DOHH2 (cell line): ENCODE results near the gene MAP3K7CL.

Experiments
- H3F3A ChIP-seq: fragments of 200-600 bp; sonication (generic), shearing (Covaris generic); 2 replicates; pipeline ENCODE4 v1.6.0; 2016; ENCODE audit warnings: antibody characterized with exemption, mild to moderate bottlenecking; ENCODE audit not compliant: control insufficient read depth, insufficient read depth
- H3K27ac ChIP-seq: fragments of 200-600 bp; sonication (generic); 2 replicates; pipeline ENCODE4 v1.5.1; 2014; ENCODE audit warnings: low read depth, mild to moderate bottlenecking, low read length, moderate library complexity
- H3K27me3 ChIP-seq: fragments of 200-600 bp; sonication (generic); 2 replicates; pipeline ENCODE4 v1.6.1; 2014; ENCODE audit warnings: mild to moderate bottlenecking, low read length, mixed read lengths; ENCODE audit not compliant: control insufficient read depth
- H3K36me3 ChIP-seq: fragments of 200-600 bp; sonication (generic); 2 replicates; pipeline ENCODE4 v1.6.1; 2014; ENCODE audit warnings: mild to moderate bottlenecking, low read length, moderate library complexity, mixed read lengths; ENCODE audit not compliant: control insufficient read depth
- H3K4me1 ChIP-seq: fragments of 200-600 bp; sonication (generic); 2 replicates; pipeline ENCODE4 v1.6.1; 2014; ENCODE audit warnings: mild to moderate bottlenecking, low read length, mixed read lengths; ENCODE audit not compliant: control insufficient read depth
- H3K4me2 ChIP-seq: fragments of 200-600 bp; sonication (generic); 2 replicates; pipeline ENCODE4 v1.6.0; 2014; ENCODE audit warnings: mild to moderate bottlenecking, low read length, moderate library complexity
- H3K4me3 ChIP-seq: fragments of 200-600 bp; sonication (generic); 2 replicates; pipeline ENCODE4 v1.5.1; 2014; ENCODE audit warnings: mild to moderate bottlenecking, low read length, mixed read lengths
- H3K79me2 ChIP-seq: fragments of 200-600 bp; sonication (generic); 2 replicates; pipeline ENCODE4 v1.6.1; 2014; ENCODE audit warnings: mild to moderate bottlenecking, low read length, mixed read lengths; ENCODE audit not compliant: control insufficient read depth
- H3K9me2 ChIP-seq: fragments of 200-600 bp; sonication (generic); replicated peaks from 2 replicates; pipeline ENCODE4 v1.6.1; 2014; ENCODE audit warnings: mild to moderate bottlenecking, low read length, mixed read lengths; ENCODE audit not compliant: control insufficient read depth
- H3K9me3 ChIP-seq: fragments of 200-600 bp; sonication (generic); 2 replicates; pipeline ENCODE4 v1.6.1; 2014; ENCODE audit warnings: antibody characterized with exemption, low read length, mixed read lengths; ENCODE audit not compliant: control insufficient read depth, insufficient read depth
- H4K20me1 ChIP-seq: fragments of 200-600 bp; sonication (generic); 2 replicates; pipeline ENCODE4 v1.6.0; 2014; ENCODE audit warnings: low read depth, mild to moderate bottlenecking, antibody characterized with exemption, low read length, moderate library complexity; ENCODE audit not compliant: control insufficient read depth, insufficient read depth
- CTCF ChIP-seq: fragments of 200-600 bp; sonication (generic); IDR thresholded peaks from one replicate; pipeline ENCODE4 v1.5.1; 2014; ENCODE audit warnings: antibody characterized with exemption, mild to moderate bottlenecking, low read depth, low read length; ENCODE audit not compliant: poor library complexity, severe bottlenecking
- EZH2phosphoT487 ChIP-seq: fragments of 200-600 bp; sonication (generic); IDR thresholded peaks from 2 replicates; pipeline ENCODE4 v1.6.1; 2017; ENCODE audit warnings: borderline replicate concordance, mild to moderate bottlenecking, antibody characterized with exemption, low read length, moderate library complexity, mixed read lengths

MAP3K7CL gene

GRCh38 chr21:29218749-29219148, 88.3 kb downstream of the MAP3K7CL start:
- Histone ChIP-seq H3K36me3 (no peaks in the 10 kb centered on the region), H3K9me2 (no peaks in the 10 kb centered on the region), H3K9me3 (no peaks in the 10 kb centered on the region), H3K4me3 (no peak overlapping the region), H3F3A (no peaks in the 10 kb centered on the region), H3K4me1 (no peaks in the 10 kb centered on the region), H3K27ac (no peak overlapping the region), H3K4me2 (no peak overlapping the region), H3K79me2 (no peaks in the 10 kb centered on the region), H4K20me1 (no peaks in the 10 kb centered on the region), H3K27me3 (no peaks in the 10 kb centered on the region)
- TF ChIP-seq CTCF (no peak), EZH2phosphoT487 (no peak)

- Histone ChIP-seq H3K4me2 (no peak overlapping the region), H3K9me2 (no peaks in the 10 kb centered on the region), H3K79me2 (no peaks in the 10 kb centered on the region), H3K27me3 (no peaks in the 10 kb centered on the region), H3K9me3 (no peaks in the 10 kb centered on the region), H4K20me1 (no peaks in the 10 kb centered on the region), H3K4me3 (no peak overlapping the region), H3F3A (no peaks in the 10 kb centered on the region), H3K4me1 (no peaks in the 10 kb centered on the region), H3K36me3 (no peaks in the 10 kb centered on the region), H3K27ac (no peak overlapping the region)
- no peak for TF ChIP-seq CTCF
- no peak for TF ChIP-seq EZH2phosphoT487
Measured at GRCh38 chr21:29219165-29219770, 88.8 kb downstream of the MAP3K7CL start.

GRCh38 chr21:29221253-29221744, 90.9 kb downstream of the MAP3K7CL start:
- Histone ChIP-seq H3K4me3 (no peak overlapping the region), H3K27ac (no peak overlapping the region), H3K27me3 (no peaks in the 10 kb centered on the region), H3K4me2 (no peak overlapping the region), H3K36me3 (no peaks in the 10 kb centered on the region), H3K4me1 (no peaks in the 10 kb centered on the region), H3K9me2 (no peaks in the 10 kb centered on the region), H3K79me2 (no peaks in the 10 kb centered on the region), H3K9me3 (no peaks in the 10 kb centered on the region), H4K20me1 (no peaks in the 10 kb centered on the region), H3F3A (no peaks in the 10 kb centered on the region)
- no peak for TF ChIP-seq CTCF
- TF ChIP-seq EZH2phosphoT487: no peak
